Dedifferentiated amniotic fluid mesenchymal stem cell (primary cell): ENCODE data around the gene MYLIP.

Experiments used
- DNase-seq: peaks from one replicate; pipeline ENCODE4 v3.0.0-alpha.2; 2016; ENCODE audit errors: extremely low spot score

MYLIP gene

GRCh38 chr6:16128759-16129622 is at the start of gene MYLIP:
Gene MYLIP, plus strand, starts transcription at chr6:16129086. Its CDS starts 237 bp downstream, at chr6:16129323.
- peak; percentile 93 for DNase-seq

GRCh38 chr6:16079354-16079753 is 49.5 kb upstream of the MYLIP start:
- DNase-seq: no peak

GRCh38 chr6:16080204-16080603 is 48.7 kb upstream of the MYLIP start:
- DNase-seq: no peak

- DNase-seq: no peak
These were observed 47.6 kb upstream of the MYLIP start for GRCh38 chr6:16081326-16081725.

- no peak for DNase-seq
These were observed 46.5 kb upstream of the MYLIP start for GRCh38 chr6:16082361-16082760.

- no peak for DNase-seq
These were observed 41.9 kb upstream of the MYLIP start for GRCh38 chr6:16086965-16087364.

- no peak for DNase-seq
These were observed 41.5 kb upstream of the MYLIP start for GRCh38 chr6:16087386-16087785.

- no peak for DNase-seq
These were observed 40.5 kb upstream of the MYLIP start for GRCh38 chr6:16088409-16088808.

GRCh38 chr6:16089232-16090062 is 39.4 kb upstream of the MYLIP start:
- no peak for DNase-seq

GRCh38 chr6:16090452-16090851 is 38.4 kb upstream of the MYLIP start:
- no peak for DNase-seq

- no peak for DNase-seq
These were observed 38.0 kb upstream of the MYLIP start for GRCh38 chr6:16090920-16091319.

- DNase-seq: no peak
These were observed 36.7 kb upstream of the MYLIP start for GRCh38 chr6:16092140-16092539.

- no peak for DNase-seq
These were observed 35.9 kb upstream of the MYLIP start for GRCh38 chr6:16092990-16093389.

GRCh38 chr6:16095180-16095579 is 33.7 kb upstream of the MYLIP start:
- DNase-seq: no peak

GRCh38 chr6:16097382-16098171 is 31.3 kb upstream of the MYLIP start:
- no peak for DNase-seq

GRCh38 chr6:16098211-16098610 is 30.7 kb upstream of the MYLIP start:
- DNase-seq: no peak

GRCh38 chr6:16102208-16102607 is 26.7 kb upstream of the MYLIP start:
- no peak for DNase-seq

- DNase-seq: no peak
These were observed 25.2 kb upstream of the MYLIP start for GRCh38 chr6:16103722-16104121.

- no peak for DNase-seq
These were observed 24.1 kb upstream of the MYLIP start for GRCh38 chr6:16104624-16105433.

GRCh38 chr6:16105854-16106253 is 23.0 kb upstream of the MYLIP start:
- peak; percentile 25 for DNase-seq
